Right renal cortex interstitium (tissue), 3 donors: ENCODE data around the gene NELL1. TPM values are rescaled to one million over a fixed set of nuclear protein-coding genes. Genes with fewer than 3 reads are reported as not detected.

Experiments
- DNase-seq, 3 donors: peaks; one replicate each; pipeline ENCODE4 v3.0.0-alpha.2; 2013; ENCODE audit warnings: low read depth in 3 of 3, low spot score in 2 of 3
- polyA plus RNA-seq, 3 donors: library from polyadenylated mRNA; unstranded; fragments of 120-200 nt; gene quantifications; one replicate each; pipeline ENCODE4 v1.2.1, GENCODE V29; 2013; ENCODE audit not compliant: insufficient read length in 3 of 3

NELL1 gene
- polyA plus RNA-seq, 3 donors, result 2.8 to 3.8 (median 3.6) TPM

DNA sequence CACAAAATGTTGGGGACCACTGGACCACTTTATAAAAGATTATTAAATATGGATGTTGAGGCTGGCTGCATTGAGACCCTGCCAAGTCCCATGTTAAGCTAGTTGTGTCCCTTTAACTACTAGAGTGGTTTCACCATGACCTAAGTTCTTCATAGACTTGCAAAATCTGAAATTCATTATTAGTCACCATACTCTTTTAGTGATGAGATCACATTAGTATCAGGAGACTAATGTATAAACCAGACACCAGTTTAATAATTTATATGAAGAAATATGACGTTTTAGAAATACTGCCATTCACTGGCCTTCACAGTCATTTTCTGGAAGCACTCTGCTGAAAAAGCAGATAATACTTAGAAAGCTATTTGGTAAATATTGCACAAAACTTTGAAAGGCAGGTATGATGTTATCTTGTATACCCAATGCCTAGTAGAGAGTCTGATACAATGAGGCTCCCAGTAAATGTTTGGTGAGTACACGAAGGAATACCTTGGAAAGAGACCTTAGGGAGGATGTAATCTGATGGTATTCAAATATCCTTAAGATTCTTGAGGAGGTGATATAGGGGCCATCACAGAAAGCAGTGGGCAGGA lies 795.3 kb downstream of the NELL1 start:
- no peak for DNase-seq

DNA sequence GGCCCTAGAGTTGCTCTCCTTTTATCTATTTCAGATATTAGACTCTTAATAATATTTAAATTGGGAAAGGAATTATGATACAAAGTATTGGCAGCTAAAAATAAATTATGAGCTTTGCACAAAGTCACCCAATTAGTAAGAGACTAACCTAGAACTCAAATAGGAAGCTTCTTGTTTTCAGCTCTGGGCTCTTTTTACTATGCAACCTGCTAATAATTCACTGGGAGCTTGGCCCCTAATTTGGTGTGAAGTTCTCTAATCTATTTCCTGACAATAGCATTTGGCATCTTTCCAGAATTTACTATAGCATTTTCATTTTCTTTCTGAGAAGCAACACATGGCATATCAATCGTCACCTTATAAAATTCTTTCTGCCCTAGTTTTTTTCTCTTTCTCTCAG lies 795.8 kb downstream of the NELL1 start:
- DNase-seq, result no peak

DNA sequence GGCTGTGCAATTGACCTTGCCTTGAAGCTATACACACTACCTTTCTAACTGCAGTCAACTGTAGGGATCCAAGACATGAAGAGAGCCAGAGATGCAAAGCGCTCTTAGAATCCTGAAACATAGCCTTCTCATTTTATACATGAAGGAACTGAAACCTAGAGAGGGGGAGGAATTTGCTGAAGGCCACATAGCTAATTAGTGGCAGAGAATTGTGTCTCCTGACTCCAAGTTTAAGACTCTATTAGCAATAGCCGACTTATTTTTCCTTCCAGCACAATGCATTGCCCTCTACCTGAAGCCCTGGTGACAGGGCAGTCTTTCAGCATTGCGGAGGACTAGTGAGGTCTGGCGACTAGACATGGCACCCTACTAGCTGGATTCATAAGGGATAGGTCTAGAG lies 796.5 kb downstream of the NELL1 start:
- DNase-seq, result no peak

DNA sequence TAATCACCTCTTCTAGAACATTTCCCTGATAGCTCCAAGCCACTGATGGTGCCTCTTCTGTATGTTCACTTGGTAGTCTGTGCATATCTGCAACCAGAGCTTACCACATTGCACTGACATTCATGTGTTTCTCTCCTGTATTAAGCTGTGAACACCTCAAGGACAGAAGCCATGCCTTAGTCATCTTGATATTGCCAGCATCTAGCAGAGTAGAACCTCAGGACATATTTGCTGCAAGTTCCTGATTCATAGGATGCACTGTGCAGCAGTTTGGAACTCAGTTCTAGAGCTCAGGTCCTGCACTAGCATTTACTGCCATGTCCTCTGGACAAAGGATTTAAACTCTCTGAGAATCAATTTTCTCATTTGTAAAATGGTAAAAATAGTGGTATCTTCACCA lies 801.1 kb downstream of the NELL1 start:
- no peak for DNase-seq

DNA sequence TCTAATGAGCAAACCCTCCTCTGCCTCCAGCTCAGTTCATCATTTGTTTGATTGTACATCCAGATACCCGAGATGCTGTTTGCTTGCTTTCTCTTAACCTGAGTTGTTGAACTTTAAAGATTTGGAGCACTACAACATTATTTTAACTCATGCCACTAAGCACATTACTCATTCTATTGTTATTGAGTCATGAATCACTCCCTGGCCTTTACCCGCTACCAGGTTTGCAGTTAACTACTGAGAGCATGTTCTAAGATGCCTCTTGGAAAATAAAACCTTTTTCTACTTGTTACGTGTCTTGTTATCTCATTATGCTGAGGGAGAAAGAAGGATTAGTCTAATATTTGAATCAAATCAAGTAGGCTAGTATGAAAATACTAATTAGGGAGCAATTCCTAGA lies 802.9 kb downstream of the NELL1 start:
- DNase-seq, result no peak

DNA sequence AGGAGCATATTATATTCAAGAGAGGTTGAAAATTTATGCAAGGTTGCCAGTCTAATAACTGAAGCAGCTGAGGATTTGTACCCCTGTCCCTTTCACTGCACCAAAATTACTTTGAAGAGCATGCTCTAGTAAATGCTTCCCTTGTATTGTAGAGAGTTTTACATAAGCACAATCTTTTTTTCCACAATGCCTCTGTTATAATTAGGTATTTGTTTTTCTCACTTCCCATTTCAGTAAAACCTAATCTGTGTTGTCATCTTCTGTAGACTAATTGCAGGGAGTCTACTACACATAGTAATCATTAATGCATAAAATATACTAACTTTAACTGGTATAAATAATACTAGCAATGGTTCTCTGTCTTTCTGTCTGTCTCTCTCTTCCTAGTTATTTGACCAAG lies 805.1 kb downstream of the NELL1 start:
- DNase-seq, result no peak

DNA sequence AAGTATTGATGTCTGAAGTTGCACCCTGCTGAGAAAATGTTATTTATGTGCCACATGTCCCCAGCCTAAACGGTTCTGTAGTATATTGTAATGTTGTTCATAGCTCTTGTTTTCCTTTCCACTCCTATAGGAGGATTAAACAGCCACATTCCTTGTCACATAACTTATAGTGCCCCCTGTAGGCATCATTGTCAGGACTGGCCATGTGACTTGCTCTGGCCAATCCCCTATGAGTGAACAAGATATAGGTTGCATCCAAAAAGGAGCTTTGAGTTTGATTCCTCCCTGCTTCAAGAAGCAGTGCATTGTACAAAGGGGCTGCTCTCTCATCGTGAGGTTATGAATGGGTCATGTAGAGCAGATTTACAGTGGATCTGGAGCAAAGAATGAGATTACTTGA lies 805.9 kb downstream of the NELL1 start:
- DNase-seq, result no peak

DNA sequence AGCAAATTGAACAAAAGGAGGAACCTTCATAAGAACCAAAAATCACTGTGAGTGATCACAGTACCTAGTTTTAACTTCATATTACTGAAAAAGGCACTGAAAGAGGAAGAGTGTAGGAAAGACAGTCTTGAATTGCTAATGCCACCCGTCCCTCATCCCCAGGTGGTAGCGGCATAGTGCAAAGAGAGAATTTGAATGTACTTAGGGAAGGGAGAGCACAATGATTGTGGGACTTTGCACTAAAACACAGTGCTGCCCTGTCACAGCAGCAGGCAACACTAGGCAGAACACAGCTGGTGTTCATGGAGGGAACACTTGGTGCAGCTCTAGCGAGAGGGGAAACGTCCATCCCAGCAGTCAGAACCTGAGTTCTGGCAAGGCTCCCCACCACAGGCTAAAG lies 807.2 kb downstream of the NELL1 start:
- no peak for DNase-seq

DNA sequence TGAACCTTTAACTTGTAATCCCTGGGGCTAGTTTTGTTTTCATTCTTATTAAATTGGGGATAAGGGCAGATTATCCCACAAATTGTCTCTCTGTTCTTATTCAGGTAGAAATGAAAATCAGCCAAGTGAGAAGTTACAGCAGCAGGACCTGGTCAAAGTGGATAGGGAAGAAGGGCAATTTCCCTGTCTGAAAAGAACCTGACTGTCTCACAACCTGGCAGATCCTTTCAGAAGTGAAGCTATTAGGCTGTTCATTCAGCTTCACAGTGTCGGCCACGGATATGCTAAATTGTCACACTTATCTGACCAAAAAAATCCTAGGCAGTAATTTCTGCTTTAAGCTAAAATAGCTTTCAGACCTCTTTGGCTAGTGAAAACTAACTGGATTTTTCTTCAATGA lies 810.9 kb downstream of the NELL1 start:
- DNase-seq, result no peak

DNA sequence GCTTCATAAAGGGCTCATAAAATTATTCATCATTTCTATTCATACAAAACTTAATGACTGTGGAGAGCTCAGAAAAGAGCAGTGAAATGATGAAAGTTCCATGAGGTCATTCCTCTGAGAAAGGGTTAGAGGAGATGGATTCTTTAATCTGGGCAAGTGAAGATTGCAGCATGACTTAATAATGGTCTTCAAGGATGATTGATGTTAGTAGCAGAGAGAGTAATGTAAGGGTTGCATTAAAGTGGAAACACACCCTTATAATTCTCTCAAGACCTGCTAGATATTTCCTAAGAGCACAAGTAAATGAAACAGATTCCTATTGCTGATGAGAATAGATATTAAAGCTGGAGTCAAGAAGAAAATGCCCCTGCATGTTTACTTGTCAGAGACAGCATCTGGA lies 811.9 kb downstream of the NELL1 start:
- no peak for DNase-seq

DNA sequence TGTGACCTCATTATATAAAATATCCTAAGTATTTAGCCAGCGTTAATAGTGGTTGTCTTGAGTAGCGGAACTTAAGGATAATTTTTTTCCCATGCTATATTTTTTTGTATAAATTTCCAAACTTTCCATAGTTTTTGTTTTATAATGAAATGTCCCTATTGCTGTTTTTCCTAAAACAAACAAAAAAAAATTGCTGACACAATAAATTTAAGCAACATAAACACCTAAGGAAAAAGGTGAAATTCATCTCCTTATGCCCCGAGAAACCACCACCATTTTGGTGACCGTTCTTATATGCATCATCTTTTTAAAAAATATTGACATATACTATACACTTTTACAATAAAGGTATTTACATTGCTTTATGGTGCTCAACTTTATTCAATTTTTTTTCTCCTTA lies 814.7 kb downstream of the NELL1 start:
- DNase-seq, result no peak

DNA sequence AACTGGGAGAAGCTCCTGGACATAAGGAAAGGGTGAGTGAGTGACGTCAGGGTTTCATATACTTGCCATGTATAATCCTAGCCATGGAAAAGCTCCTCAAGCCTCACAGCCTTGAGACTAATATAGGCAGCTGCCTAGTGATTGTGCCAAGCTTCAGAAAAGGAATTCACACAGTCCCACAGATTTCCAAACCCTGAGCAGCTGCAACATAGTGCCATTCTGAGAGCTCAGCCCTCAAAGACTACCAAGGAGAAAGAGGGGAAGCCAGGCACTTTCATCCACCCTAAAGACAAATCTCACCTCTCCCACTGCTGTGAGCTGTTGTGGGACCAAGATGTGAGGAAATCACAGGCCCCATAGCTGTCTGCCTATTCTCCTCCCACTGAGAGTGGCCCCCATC lies 815.6 kb downstream of the NELL1 start:
- no peak for DNase-seq

DNA sequence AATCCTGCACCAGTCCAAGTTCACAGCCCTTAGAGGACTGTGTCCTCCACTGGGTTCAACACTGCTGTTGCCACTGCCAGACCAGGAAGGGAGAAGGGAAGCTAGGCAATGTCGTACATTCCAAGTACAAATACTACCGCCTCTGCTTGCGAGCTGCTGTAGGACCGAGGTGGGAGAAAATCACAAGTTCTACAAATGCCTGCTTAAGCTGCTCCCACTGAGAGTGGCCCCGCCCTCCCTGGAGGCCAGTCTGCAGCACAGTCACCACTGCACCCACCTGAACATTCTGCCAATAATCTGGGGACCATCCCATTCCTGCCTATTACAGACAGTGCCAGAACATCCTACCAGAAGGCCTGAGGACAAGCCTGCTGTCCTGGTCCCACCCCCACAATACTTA lies 816.0 kb downstream of the NELL1 start:
- no peak for DNase-seq

DNA sequence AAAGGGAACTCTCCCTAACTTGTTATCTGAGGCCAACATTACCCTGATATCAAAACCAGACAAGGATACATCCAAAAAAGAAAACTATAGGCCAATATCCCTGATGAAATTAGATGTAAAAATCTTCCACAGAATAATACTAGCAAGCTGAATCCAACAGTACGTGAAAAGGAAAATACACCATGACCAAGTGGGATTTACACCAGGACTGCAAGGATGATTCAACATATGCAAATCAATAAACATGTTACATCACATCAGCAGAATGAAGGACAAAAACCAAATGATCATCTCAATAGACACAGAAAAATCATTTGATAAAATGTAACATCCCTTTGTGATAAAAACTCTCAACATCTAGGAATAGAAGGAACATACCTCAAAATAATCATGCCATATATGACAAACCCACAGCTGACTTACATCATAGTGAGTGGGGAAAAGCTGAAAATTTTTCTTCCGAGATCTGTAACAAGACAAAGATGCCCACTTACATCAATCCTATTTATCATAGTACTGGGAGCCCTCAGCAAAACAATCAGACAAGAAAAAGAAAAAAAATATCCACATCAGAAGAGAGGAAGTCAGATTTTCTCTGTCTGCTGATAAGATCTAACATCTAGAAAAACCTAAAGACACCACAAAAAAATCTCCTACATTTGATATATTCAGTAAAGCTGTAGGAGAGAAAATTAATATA lies 820.2 kb downstream of the NELL1 start:
- DNase-seq, result no peak

DNA sequence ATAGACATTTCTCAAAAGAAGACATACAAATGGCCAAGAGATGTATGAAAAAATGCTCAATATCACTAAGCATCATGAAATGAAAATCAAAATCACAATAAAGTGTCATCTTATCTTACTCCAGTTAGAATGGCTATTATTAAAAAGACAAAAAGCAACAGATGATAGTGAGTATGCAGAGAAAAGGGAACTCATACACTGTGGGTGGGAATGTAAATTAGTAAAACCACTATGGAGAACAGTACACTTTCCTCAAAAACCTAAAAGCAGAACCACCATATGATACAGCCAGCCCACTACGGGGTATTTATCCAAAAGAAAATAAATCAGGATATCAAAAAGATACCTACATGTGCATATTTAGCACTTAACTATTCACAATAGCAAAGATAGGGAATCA lies 823.5 kb downstream of the NELL1 start:
- no peak for DNase-seq

DNA sequence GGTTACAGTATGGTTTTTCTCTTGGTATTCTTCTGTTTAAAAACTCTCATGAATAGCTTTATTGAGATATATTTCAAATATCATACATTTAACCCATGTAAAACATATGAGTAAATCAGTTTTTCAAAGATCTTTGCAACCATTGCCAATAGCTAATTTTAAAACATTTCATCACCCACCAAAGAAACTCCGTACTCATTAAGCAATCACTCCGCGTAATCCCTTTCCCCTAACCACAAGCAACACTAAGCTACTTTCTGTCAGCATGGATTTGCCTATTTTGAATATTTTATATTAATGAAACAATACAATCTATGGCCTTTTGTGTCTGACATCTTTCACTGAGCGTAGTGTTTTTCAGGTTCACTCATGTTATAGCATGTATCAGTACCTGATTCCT lies 825.6 kb downstream of the NELL1 start:
- DNase-seq, result no peak

DNA sequence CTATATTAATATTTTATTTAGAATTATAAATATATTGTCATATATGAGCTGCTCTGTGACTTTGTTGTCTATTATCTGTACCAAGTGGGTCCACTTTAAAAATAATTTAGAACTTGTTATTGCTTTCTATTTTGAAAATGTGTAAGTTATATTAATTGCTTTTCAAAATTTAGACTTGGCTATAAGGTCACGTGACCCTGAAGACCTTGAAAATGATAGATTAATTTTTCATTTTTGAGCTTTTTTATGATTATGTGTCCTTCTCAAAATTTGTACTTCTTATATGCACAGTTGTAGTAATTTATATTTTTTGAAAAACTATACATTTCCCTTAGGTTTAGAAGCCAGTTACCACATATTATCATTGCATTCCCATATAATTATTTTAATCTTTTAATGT lies 826.5 kb downstream of the NELL1 start:
- DNase-seq, result no peak

DNA sequence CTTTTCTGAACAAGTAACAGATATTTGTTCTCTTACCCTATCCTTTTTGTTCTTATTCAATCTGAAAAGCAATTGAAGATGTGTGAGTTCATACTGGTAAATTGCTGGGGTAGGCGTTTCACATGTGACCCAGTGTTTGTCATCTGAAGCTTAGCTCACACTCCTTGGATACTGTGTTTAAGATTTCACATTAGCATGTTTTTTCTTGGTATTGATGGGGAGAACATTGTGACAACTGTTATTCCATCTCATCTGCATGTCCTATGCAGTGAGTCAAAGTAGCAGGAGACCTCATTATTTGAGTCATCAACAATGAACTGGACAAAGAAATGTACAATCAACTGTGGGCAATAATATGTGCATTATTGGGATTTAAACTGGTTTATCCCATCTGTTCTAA lies 831.9 kb downstream of the NELL1 start:
- no peak for DNase-seq

DNA sequence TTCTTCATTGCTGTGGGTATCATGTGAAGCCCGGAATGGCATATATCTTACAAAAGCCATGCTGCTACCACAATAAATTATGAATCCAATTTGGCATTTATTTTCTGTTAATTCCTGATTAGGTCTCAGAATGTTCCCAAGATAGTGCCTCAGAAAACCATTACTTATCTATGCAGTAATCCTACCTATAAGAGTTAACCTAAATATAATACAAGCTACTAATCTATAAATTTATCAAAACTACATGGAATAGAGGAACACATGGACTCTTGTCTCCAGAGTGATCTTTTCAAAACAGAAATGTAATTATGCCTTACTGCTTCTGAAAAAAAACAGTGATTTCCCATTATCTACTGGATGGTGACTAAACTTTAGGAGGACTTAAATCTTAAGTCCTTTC lies 835.7 kb downstream of the NELL1 start:
- DNase-seq, result no peak

DNA sequence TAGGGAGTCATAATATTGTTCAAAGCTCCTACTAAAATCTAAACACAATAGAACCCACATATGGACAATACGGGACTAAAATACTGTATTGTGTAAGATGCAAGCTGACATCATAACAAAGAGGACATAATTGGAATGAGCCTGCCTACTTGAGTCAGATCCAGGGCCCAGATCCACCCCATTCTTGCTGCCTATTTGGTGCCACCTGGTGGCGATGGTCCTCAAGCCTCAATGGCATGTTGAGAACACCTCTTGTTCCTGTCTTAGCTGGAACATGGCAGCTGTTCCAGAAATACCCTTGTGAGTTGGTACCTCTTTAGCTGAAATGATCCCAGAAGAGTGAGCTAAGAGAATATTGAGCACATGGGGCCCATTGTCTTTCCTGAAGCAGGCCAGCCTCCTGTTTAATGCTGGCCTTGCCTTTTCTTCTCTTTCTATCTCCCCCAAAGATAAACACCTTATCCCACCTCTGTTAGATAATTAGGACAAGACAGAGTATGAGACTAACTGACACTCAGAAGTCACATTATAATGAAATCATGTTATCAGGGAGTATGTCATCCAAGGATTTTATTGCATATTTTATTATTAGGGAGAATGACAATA lies 842.6 kb downstream of the NELL1 start:
- DNase-seq, result peak; percentile 14 to 46 (median 17)

DNA sequence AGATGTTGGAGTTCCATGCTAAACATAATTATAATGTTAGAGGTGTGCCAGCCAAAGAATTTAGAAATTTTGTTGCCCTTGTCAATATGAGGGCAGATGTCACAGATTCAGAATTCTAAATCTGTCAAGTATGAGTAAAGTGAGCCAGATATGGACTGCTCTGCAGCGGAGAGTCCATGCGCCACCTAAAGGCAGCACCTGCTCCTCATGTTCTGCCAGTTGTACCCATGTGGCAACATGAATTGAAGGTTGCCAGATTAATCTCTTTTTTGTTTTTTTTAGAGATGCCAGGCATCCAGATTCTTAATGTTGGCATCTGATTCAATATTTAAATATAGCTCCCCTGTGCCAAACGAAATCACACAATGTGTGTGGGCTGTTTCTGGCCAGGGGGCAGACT lies 844.9 kb downstream of the NELL1 start:
- no peak for DNase-seq

DNA sequence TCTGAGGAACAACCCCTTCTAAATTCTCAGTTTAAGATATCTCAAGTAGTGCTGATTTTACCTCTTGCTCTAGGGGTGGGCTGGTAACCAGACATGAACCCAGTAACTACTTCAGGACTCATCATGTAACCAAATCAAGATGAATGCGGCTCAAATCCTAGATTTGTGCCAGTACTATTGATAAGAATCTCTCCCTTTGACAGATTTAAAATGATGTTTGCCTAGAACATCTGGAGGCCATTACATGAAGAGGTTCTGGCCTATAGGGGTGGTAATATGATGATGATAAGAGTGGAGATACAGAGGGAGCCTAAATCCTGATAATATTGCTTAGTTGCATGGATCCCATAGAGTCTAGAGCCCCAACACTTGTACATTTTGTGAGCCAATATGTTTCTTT lies 850.9 kb downstream of the NELL1 start:
- no peak for DNase-seq

DNA sequence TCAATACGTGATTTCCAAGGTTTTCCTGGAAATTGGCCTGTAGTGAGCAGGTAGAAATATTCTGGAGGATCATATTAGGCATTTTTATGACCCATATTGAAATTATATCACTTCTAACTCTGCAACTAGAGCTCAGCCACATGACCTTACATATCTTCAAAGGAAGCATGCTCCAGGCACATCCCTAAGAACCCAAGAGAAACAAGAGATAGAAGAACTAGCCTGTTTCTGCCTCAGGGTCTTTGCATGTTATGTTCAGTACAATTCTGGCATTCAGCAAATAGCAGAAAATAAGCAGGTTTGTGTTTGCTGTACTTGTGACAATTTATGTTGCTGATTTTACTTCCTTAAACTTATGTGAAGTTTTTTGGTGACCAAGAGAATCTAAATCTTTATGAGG lies 859.8 kb downstream of the NELL1 start:
- DNase-seq, result no peak
